Right lobe of liver (tissue), 4 donors: Measurements from ENCODE around the gene HIGD2B.
"Not testable (repeated sequence)": the region's sequence is repeated elsewhere in the genome, so short reads cannot be mapped to it uniquely, and the experiment has no call there.

Source experiments
- POLR2A ChIP-seq: fragments of 450-650 bp; IDR thresholded peaks from one replicate; pipeline ENCODE4 v1.6.1; 2017; ENCODE audit warnings: antibody characterized with exemption, mild to moderate bottlenecking
- TF ChIP-seq, protein P1 (sequence below), 4 donors: fragments of 200-600 bp in 3 of 4; fragments of 450-650 bp in 1 of 4; IDR thresholded peaks; one replicate each; pipeline versions ENCODE4 v1.5.1 to v1.8.0; 2016 to 2022; ENCODE audit warnings: antibody characterized with exemption in 4 of 4, mild to moderate bottlenecking in 2 of 4
- donor health status: DM: no; HTN: no; CAD: no.
- donor health status: DM: no; HTN: no; CAD: no.
- donor health status: DM: no; HTN: yes; CAD: no.

DNA sequence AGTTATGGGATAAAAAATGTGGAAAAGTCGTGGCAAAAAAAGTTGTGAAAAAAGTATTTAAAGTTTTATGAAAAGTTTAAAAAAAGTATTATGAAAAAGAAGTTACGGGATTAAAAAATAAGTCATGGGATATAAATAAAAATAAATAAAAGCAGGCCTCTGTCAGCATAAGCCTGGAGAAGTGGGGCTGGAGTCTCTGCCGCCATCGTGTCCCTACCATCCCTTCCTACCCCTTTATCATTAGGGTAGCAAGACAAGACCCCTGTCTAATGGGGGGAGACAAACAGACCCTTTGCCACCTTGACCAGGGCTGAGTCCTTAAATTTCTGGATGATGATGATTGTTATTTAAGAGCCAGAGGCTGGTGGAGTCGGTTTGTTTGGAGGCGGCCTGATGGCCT is 16.2 kb downstream of the HIGD2B start:
- TF ChIP-seq, protein P1, sequence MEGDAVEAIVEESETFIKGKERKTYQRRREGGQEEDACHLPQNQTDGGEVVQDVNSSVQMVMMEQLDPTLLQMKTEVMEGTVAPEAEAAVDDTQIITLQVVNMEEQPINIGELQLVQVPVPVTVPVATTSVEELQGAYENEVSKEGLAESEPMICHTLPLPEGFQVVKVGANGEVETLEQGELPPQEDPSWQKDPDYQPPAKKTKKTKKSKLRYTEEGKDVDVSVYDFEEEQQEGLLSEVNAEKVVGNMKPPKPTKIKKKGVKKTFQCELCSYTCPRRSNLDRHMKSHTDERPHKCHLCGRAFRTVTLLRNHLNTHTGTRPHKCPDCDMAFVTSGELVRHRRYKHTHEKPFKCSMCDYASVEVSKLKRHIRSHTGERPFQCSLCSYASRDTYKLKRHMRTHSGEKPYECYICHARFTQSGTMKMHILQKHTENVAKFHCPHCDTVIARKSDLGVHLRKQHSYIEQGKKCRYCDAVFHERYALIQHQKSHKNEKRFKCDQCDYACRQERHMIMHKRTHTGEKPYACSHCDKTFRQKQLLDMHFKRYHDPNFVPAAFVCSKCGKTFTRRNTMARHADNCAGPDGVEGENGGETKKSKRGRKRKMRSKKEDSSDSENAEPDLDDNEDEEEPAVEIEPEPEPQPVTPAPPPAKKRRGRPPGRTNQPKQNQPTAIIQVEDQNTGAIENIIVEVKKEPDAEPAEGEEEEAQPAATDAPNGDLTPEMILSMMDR (IDR thresholded peaks at IDR 0.05), result not testable (repeated sequence)
- TF ChIP-seq POLR2A, result not testable (repeated sequence)
